Mesenchymal stem cell (in vitro differentiated cells and primary cell): ENCODE measurements around the gene ZNF317.

ENCODE experiments used
- DNase-seq: peaks from one replicate; pipeline ENCODE4 v3.0.0-alpha.2; 2013
- H2AFZ ChIP-seq: one replicate; pipeline ENCODE4 v1.6.1; 2013; ENCODE audit warnings: low read depth, mild to moderate bottlenecking, control low read depth, inconsistent platforms, low read length, moderate library complexity
- H2AK5ac ChIP-seq: 2 replicates; pipeline ENCODE4 v1.6.1; 2013; ENCODE audit warnings: low read length, moderate library complexity, mild to moderate bottlenecking, inconsistent platforms; ENCODE audit not compliant: severe bottlenecking
- H2BK120ac ChIP-seq: one replicate; pipeline ENCODE4 v1.6.1; 2013; ENCODE audit warnings: low read depth, mild to moderate bottlenecking, inconsistent platforms, low read length, moderate library complexity
- H2BK12ac ChIP-seq, 2 experiments: one replicate each; pipeline ENCODE4 v1.6.1; 2013; ENCODE audit warnings: inconsistent platforms in 2 of 2, low read length in 2 of 2, mild to moderate bottlenecking in 2 of 2, moderate library complexity in 2 of 2, control low read depth in 1 of 2
- H2BK15ac ChIP-seq: one replicate; pipeline ENCODE4 v1.6.1; 2013; ENCODE audit warnings: mild to moderate bottlenecking, low read depth, inconsistent platforms; ENCODE audit not compliant: poor library complexity, severe bottlenecking
- H2BK5ac ChIP-seq: 2 replicates; pipeline ENCODE4 v1.6.1; 2013; ENCODE audit warnings: low read depth, mild to moderate bottlenecking, low read length, control low read depth, inconsistent platforms; ENCODE audit not compliant: poor library complexity, severe bottlenecking
- H3K14ac ChIP-seq, 2 experiments: one replicate each; pipeline ENCODE4 v1.6.1; 2013; ENCODE audit warnings: inconsistent platforms in 2 of 2, low read length in 2 of 2, control low read depth in 1 of 2, mild to moderate bottlenecking in 1 of 2, moderate library complexity in 1 of 2
- H3K18ac ChIP-seq, 2 experiments: one replicate each; pipeline ENCODE4 v1.6.1; 2013; ENCODE audit warnings: inconsistent platforms in 2 of 2, low read length in 2 of 2, control low read depth in 1 of 2, low read depth in 1 of 2, mild to moderate bottlenecking in 1 of 2
- H3K23ac ChIP-seq, 2 experiments: one replicate each; pipeline ENCODE4 v1.6.1; 2013; ENCODE audit warnings: inconsistent platforms in 2 of 2, low read length in 2 of 2, mild to moderate bottlenecking in 2 of 2, moderate library complexity in 2 of 2, control low read depth in 1 of 2
- H3K27ac ChIP-seq: 2 replicates; pipeline ENCODE4 v1.5.1; 2013; ENCODE audit warnings: mild to moderate bottlenecking, moderate library complexity, low read length, control low read depth, inconsistent platforms; ENCODE audit not compliant: poor library complexity, severe bottlenecking
- H3K27me3 ChIP-seq, 2 experiments: 2 replicates each; pipeline versions ENCODE4 v1.6.1 to v1.7.0; 2013; ENCODE audit warnings: low read length in 2 of 2, mild to moderate bottlenecking in 2 of 2, moderate library complexity in 2 of 2, control low read depth in 1 of 2, inconsistent platforms in 1 of 2; ENCODE audit not compliant: control insufficient read depth in 1 of 2, insufficient read depth in 1 of 2
- H3K36me3 ChIP-seq, 2 experiments: 2 replicates each; pipeline versions ENCODE4 v1.6.1 to v1.7.0; 2013; ENCODE audit warnings: low read length in 2 of 2, control low read depth in 1 of 2, inconsistent platforms in 1 of 2, low read depth in 1 of 2, mild to moderate bottlenecking in 1 of 2; ENCODE audit not compliant: insufficient read depth in 2 of 2, control insufficient read depth in 1 of 2
- H3K4ac ChIP-seq, 2 experiments: one replicate each; pipeline ENCODE4 v1.6.1; 2013; ENCODE audit warnings: inconsistent platforms in 2 of 2, low read length in 2 of 2, mild to moderate bottlenecking in 2 of 2, moderate library complexity in 2 of 2, control low read depth in 1 of 2, low read depth in 1 of 2
- H3K4me1 ChIP-seq: 2 replicates; pipeline ENCODE4 v1.6.1; 2013; ENCODE audit warnings: low read depth, low read length, control low read depth; ENCODE audit not compliant: control insufficient read depth, insufficient read depth
- H3K4me2 ChIP-seq: 2 replicates; pipeline ENCODE4 v1.6.1; 2013; ENCODE audit warnings: low read length, mild to moderate bottlenecking, inconsistent platforms; ENCODE audit not compliant: poor library complexity, severe bottlenecking
- H3K4me3 ChIP-seq, 2 experiments: 2 replicates each; pipeline versions ENCODE4 v1.5.1 to v1.7.0; 2013; ENCODE audit warnings: low read length in 2 of 2, mild to moderate bottlenecking in 2 of 2, control low read depth in 1 of 2, low read depth in 1 of 2; ENCODE audit not compliant: insufficient read depth in 1 of 2
- H3K79me1 ChIP-seq: replicated peaks from 2 replicates; pipeline ENCODE4 v1.6.1; 2013; ENCODE audit warnings: mild to moderate bottlenecking, control low read depth, low read length, inconsistent platforms; ENCODE audit not compliant: poor library complexity, severe bottlenecking
- H3K9ac ChIP-seq: 2 replicates; pipeline ENCODE4 v1.7.0; 2013; ENCODE audit warnings: mild to moderate bottlenecking, low read length, moderate library complexity
- H3K9me3 ChIP-seq: 2 replicates; pipeline ENCODE4 v1.7.0; 2013; ENCODE audit warnings: mild to moderate bottlenecking, low read length; ENCODE audit not compliant: control insufficient read depth
- H4K8ac ChIP-seq: one replicate; pipeline ENCODE4 v1.6.1; 2013; ENCODE audit warnings: inconsistent platforms, mild to moderate bottlenecking, low read length, moderate library complexity
- H4K91ac ChIP-seq: one replicate; pipeline ENCODE4 v1.6.1; 2013; ENCODE audit warnings: mild to moderate bottlenecking, low read length, inconsistent platforms
- WGBS: methylation state at CpG from one replicate; pipeline ENCODE4 v1.1.7; 2013; ENCODE audit warnings: mixed read lengths; 5-methylcytosine and 5-hydroxymethylcytosine counted together

Gene ZNF317

GRCh38 chr19:9148697-9149096 is 8.5 kb downstream of the ZNF317 start:
- H2BK5ac ChIP-seq: no peak overlapping the region
- H2BK15ac ChIP-seq: no peak overlapping the region
- H3K9me3 ChIP-seq: peaks cover 84% of the 10 kb centered on the region
- no peak overlapping the region for H3K14ac ChIP-seq
- no peak overlapping the region for H2AFZ ChIP-seq
- 94% methylated on average over 3 of the region's 3 CpGs for WGBS
- no peaks in the 10 kb centered on the region for H3K27me3 ChIP-seq
- H4K8ac ChIP-seq: no peak overlapping the region
- H3K23ac ChIP-seq: no peak overlapping the region
- peak overlapping the region in 1 of 2 experiments; percentile 32 for H3K4me3 ChIP-seq
- H2BK120ac ChIP-seq: no peak overlapping the region
- H4K91ac ChIP-seq: no peak overlapping the region
- peaks cover 9% of the 10 kb centered on the region for H3K79me1 ChIP-seq
- H3K4me1 ChIP-seq: no peaks in the 10 kb centered on the region
- no peak overlapping the region for H2AK5ac ChIP-seq
- no peak overlapping the region for H3K27ac ChIP-seq
- H3K4ac ChIP-seq: no peak overlapping the region
- H3K18ac ChIP-seq: no peak overlapping the region
- H3K4me2 ChIP-seq: no peak overlapping the region
- no peak overlapping the region for H3K9ac ChIP-seq
- DNase-seq: no peak
- peaks cover 41 to 47% of the 10 kb centered on the region in 2 experiments for H3K36me3 ChIP-seq
- H2BK12ac ChIP-seq: no peak overlapping the region

DNA sequence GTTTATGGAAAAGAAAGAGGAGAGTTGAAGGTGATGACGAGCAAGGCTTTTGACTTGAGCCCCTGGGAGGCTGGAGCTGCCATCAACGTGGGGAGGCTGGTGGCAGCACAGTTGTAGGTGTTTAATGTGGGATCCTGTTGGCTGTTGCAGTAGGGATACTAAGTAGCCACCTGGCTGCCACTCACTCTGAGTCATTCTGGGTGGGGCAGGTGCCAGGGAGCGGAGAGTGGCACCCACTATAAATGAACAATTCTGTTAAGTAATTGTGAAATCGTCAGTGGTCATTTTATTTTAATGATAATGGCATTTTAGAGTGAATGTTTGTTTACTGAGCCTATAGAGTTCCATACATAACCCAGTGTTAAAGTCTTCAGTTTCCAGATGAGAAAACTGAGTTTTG is 9.8 kb downstream of the ZNF317 start:
- Histone ChIP-seq H3K14ac (no peak overlapping the region), H3K23ac (no peak overlapping the region), H2BK5ac (no peak overlapping the region), H3K9me3 (peaks cover 83% of the 10 kb centered on the region), H2AK5ac (no peak overlapping the region), H4K91ac (no peak overlapping the region), H3K9ac (no peak overlapping the region), H2BK120ac (no peak overlapping the region), H3K4me1 (no peaks in the 10 kb centered on the region), H2AFZ (no peak overlapping the region), H3K36me3 (peaks cover 44 to 54% of the 10 kb centered on the region in 2 experiments), H4K8ac (no peak overlapping the region), H3K4ac (no peak overlapping the region), H2BK12ac (no peak overlapping the region), H3K18ac (no peak overlapping the region), H2BK15ac (no peak overlapping the region), H3K4me2 (no peak overlapping the region), H3K27ac (no peak overlapping the region), H3K27me3 (no peaks in the 10 kb centered on the region), H3K79me1 (peaks cover 9% of the 10 kb centered on the region), H3K4me3 (no peak overlapping the region)
- no peak for DNase-seq
- 95% methylated on average over 4 of the region's 4 CpGs for WGBS

DNA sequence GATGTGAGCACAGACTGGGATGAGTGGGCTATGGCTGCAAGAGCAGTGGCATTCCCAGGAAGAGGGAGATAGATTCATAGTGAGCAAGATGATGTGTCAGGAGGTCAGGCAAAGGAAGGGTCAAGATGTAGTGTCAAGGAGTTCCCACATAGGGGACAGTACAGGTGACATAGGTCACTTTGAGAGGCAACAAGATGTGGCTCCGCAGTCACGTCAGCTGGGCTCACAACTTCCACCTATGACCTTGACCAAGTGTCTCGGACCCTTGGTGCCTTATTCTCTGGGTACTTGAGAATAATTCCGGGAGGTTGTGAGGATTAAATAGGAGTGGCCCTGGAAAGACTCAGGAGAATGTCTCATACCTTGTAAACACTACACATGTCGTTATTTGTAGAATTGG is 10.5 kb downstream of the ZNF317 start:
- Histone ChIP-seq H3K9me3 (peaks cover 83% of the 10 kb centered on the region), H3K4me2 (no peak overlapping the region), H3K18ac (no peak overlapping the region), H2AFZ (no peak overlapping the region), H2BK120ac (no peak overlapping the region), H4K91ac (no peak overlapping the region), H2BK12ac (no peak overlapping the region), H3K9ac (no peak overlapping the region), H3K4ac (no peak overlapping the region), H3K4me1 (no peaks in the 10 kb centered on the region), H2AK5ac (no peak overlapping the region), H2BK5ac (no peak overlapping the region), H2BK15ac (no peak overlapping the region), H4K8ac (no peak overlapping the region), H3K79me1 (peaks cover 12% of the 10 kb centered on the region), H3K27ac (no peak overlapping the region), H3K4me3 (no peak overlapping the region), H3K14ac (no peak overlapping the region), H3K27me3 (no peaks in the 10 kb centered on the region), H3K23ac (no peak overlapping the region), H3K36me3 (peaks cover 48 to 57% of the 10 kb centered on the region in 2 experiments)
- no peak for DNase-seq
- WGBS: 94% methylated on average over 4 of the region's 5 CpGs

GRCh38 chr19:9151367-9151766 is 11.2 kb downstream of the ZNF317 start:
- no peak overlapping the region for H2BK12ac ChIP-seq
- no peak overlapping the region for H2BK120ac ChIP-seq
- no peak for DNase-seq
- no peak overlapping the region for H3K27ac ChIP-seq
- H3K4me3 ChIP-seq: no peak overlapping the region
- no peak overlapping the region for H3K4ac ChIP-seq
- no peak overlapping the region for H2BK5ac ChIP-seq
- H2BK15ac ChIP-seq: no peak overlapping the region
- no peak overlapping the region for H3K23ac ChIP-seq
- H3K9ac ChIP-seq: no peak overlapping the region
- WGBS: 97% methylated on average over 4 of the region's 5 CpGs
- H3K4me2 ChIP-seq: no peak overlapping the region
- H3K18ac ChIP-seq: no peak overlapping the region
- H3K79me1 ChIP-seq: peaks cover 15% of the 10 kb centered on the region
- no peak overlapping the region for H4K8ac ChIP-seq
- H2AK5ac ChIP-seq: no peak overlapping the region
- peaks cover 54 to 64% of the 10 kb centered on the region in 2 experiments for H3K36me3 ChIP-seq
- H3K14ac ChIP-seq: no peak overlapping the region
- H3K9me3 ChIP-seq: peaks cover 84% of the 10 kb centered on the region
- H3K4me1 ChIP-seq: no peaks in the 10 kb centered on the region
- no peak overlapping the region for H4K91ac ChIP-seq
- no peaks in the 10 kb centered on the region for H3K27me3 ChIP-seq
- H2AFZ ChIP-seq: no peak overlapping the region
